Fibroblast of lung (primary cell): Measurements from ENCODE around the gene MS4A4E. TPM values are rescaled to one million over a fixed set of nuclear protein-coding genes. Genes with fewer than 3 reads are reported as not detected.

Experiments
- DNase-seq, 2 donors: peaks; one replicate each; pipeline versions ENCODE4 v3.0.0 to v3.0.0-alpha.2; 2010; ENCODE audit warnings: low read depth in 2 of 2
- H2AFZ ChIP-seq: 2 replicates; pipeline ENCODE4 v1.5.1; 2012; ENCODE audit warnings: low read length, control low read depth, inconsistent platforms
- H3K27ac ChIP-seq: 2 replicates; pipeline ENCODE4 v1.5.1; 2011; ENCODE audit warnings: low read length, control low read depth; ENCODE audit not compliant: insufficient read depth
- H3K27me3 ChIP-seq: 2 replicates; pipeline ENCODE4 v1.5.1; 2011; ENCODE audit warnings: mild to moderate bottlenecking, low read length; ENCODE audit not compliant: control insufficient read depth, insufficient read depth
- H3K36me3 ChIP-seq: 2 replicates; pipeline ENCODE4 v1.5.1; 2011; ENCODE audit warnings: low read length; ENCODE audit not compliant: control insufficient read depth, insufficient read depth
- H3K4me1 ChIP-seq: 2 replicates; pipeline ENCODE4 v1.5.1; 2011; ENCODE audit warnings: low read length; ENCODE audit not compliant: control insufficient read depth, insufficient read depth; ENCODE audit errors: extremely low read depth
- H3K4me2 ChIP-seq: 2 replicates; pipeline ENCODE4 v1.5.1; 2011; ENCODE audit warnings: low read length, control low read depth; ENCODE audit not compliant: insufficient read depth; ENCODE audit errors: extremely low read depth
- H3K4me3 ChIP-seq, 4 experiments: fragments of 200-600 bp in 1 of 4; sonication (generic) in 1 of 4; replicated peaks in 1 of 4; 2 replicates each; pipeline ENCODE4 v1.5.1; 2011 to 2016; ENCODE audit warnings: low read length in 4 of 4, low read depth in 3 of 4, mild to moderate bottlenecking in 3 of 4, control low read depth in 2 of 4, inconsistent platforms in 1 of 4, mixed read lengths in 1 of 4; ENCODE audit not compliant: insufficient read depth in 1 of 4; ENCODE audit errors: control extremely low read depth in 1 of 4
- H3K79me2 ChIP-seq: 2 replicates; pipeline ENCODE4 v1.5.1; 2012; ENCODE audit warnings: mild to moderate bottlenecking, low read length, inconsistent platforms; ENCODE audit not compliant: control insufficient read depth, insufficient read depth
- H3K9ac ChIP-seq: 2 replicates; pipeline ENCODE4 v1.5.1; 2011; ENCODE audit warnings: mild to moderate bottlenecking, low read length, control low read depth; ENCODE audit not compliant: insufficient read depth
- H3K9me3 ChIP-seq: 2 replicates; pipeline ENCODE4 v1.5.1; 2012; ENCODE audit warnings: low read depth, low read length; ENCODE audit not compliant: control insufficient read depth, insufficient read depth
- H4K20me1 ChIP-seq: 2 replicates; pipeline ENCODE4 v1.5.1; 2011; ENCODE audit warnings: low read length; ENCODE audit not compliant: control insufficient read depth, insufficient read depth; ENCODE audit errors: extremely low read depth
- CTCF ChIP-seq, 2 donors: IDR thresholded peaks in 1 of 2; conservative IDR thresholded peaks in 1 of 2; 1 replicate in 1 of 2; 2 replicates in 1 of 2; pipeline ENCODE4 v1.5.1; 2011 to 2012; ENCODE audit warnings: low read length in 2 of 2, control low read depth in 1 of 2, inconsistent platforms in 1 of 2, low read depth in 1 of 2, mild to moderate bottlenecking in 1 of 2
- EZH2 ChIP-seq: IDR thresholded peaks from 2 replicates; pipeline ENCODE4 v1.5.1; 2012; ENCODE audit warnings: low read length, control low read depth, mild to moderate bottlenecking; ENCODE audit errors: missing control alignments
- polyA plus RNA-seq, 2 donors: library from polyadenylated mRNA; depleted of rRNA in 1 of 2; stranded (reverse) in 1 of 2; unstranded in 1 of 2; fragments of >200 nt; gene quantifications; 2 replicates each; pipeline ENCODE4 v1.2.1, GENCODE V29; 2011 to 2012; ENCODE audit warnings: missing spikeins in 1 of 2
- total RNA-seq: library from RNA; depleted of rRNA; stranded (reverse); fragments of >200 nt; gene quantifications from 2 replicates; pipeline ENCODE4 v1.2.1, GENCODE V29; 2014

MS4A4E gene
- total and polyA plus RNA-seq, 2 donors (not counting 1 experiment from before 2014, with no cell fraction given): not detected

GRCh38 chr11:60208951-60209350 is 34.0 kb downstream of the MS4A4E start:
- TF ChIP-seq CTCF (conservative IDR thresholded peaks at IDR 0.05 in 1 of 2, IDR thresholded peaks at IDR 0.05 in 1 of 2; ENCODE audit: low read depth in 1 of 2, low read length in 2 of 2) (no peak), EZH2 (no peak)
- no peaks in the 10 kb centered on the region for H3K79me2 ChIP-seq
- no peak overlapping the region for H3K4me2 ChIP-seq
- H3K4me3 ChIP-seq: no peak overlapping the region
- H3K36me3 ChIP-seq: no peaks in the 10 kb centered on the region
- H3K27ac ChIP-seq: no peak overlapping the region
- DNase-seq: no peak
- no peaks in the 10 kb centered on the region for H3K9me3 ChIP-seq
- H4K20me1 ChIP-seq: no peaks in the 10 kb centered on the region
- H3K9ac ChIP-seq: no peak overlapping the region
- H3K4me1 ChIP-seq: no peaks in the 10 kb centered on the region
- H3K27me3 ChIP-seq: no peaks in the 10 kb centered on the region
- H2AFZ ChIP-seq: no peak overlapping the region

- H3K79me2 ChIP-seq: no peaks in the 10 kb centered on the region
- no peaks in the 10 kb centered on the region for H3K27me3 ChIP-seq
- H3K4me2 ChIP-seq: no peak overlapping the region
- no peak overlapping the region for H3K27ac ChIP-seq
- TF ChIP-seq CTCF (conservative IDR thresholded peaks at IDR 0.05 in 1 of 2, IDR thresholded peaks at IDR 0.05 in 1 of 2; ENCODE audit: low read depth in 1 of 2, low read length in 2 of 2): no peak
- no peak for TF ChIP-seq EZH2
- no peak for DNase-seq
- no peaks in the 10 kb centered on the region for H3K9me3 ChIP-seq
- H2AFZ ChIP-seq: no peak overlapping the region
- no peaks in the 10 kb centered on the region for H3K36me3 ChIP-seq
- H3K4me3 ChIP-seq: no peak overlapping the region
- no peak overlapping the region for H3K9ac ChIP-seq
- H3K4me1 ChIP-seq: no peaks in the 10 kb centered on the region
- no peaks in the 10 kb centered on the region for H4K20me1 ChIP-seq
Measured at GRCh38 chr11:60208146-60208895, 34.6 kb downstream of the MS4A4E start.

GRCh38 chr11:60206616-60207015 is 36.3 kb downstream of the MS4A4E start:
- Histone ChIP-seq H2AFZ (no peak overlapping the region), H3K4me3 (no peak overlapping the region), H3K9ac (no peak overlapping the region), H3K79me2 (no peaks in the 10 kb centered on the region), H3K27ac (no peak overlapping the region), H3K27me3 (no peaks in the 10 kb centered on the region), H3K9me3 (no peaks in the 10 kb centered on the region), H3K36me3 (no peaks in the 10 kb centered on the region), H3K4me2 (no peak overlapping the region), H3K4me1 (no peaks in the 10 kb centered on the region), H4K20me1 (no peaks in the 10 kb centered on the region)
- TF ChIP-seq CTCF (conservative IDR thresholded peaks at IDR 0.05 in 1 of 2, IDR thresholded peaks at IDR 0.05 in 1 of 2; ENCODE audit: low read depth in 1 of 2, low read length in 2 of 2): no peak
- TF ChIP-seq EZH2: no peak
- DNase-seq: no peak
